Measurements from ENCODE around the gene TRAIP. TPM values are rescaled to one million over a fixed set of nuclear protein-coding genes. Genes with fewer than 3 reads are reported as not detected.

TRAIP gene, protein sequence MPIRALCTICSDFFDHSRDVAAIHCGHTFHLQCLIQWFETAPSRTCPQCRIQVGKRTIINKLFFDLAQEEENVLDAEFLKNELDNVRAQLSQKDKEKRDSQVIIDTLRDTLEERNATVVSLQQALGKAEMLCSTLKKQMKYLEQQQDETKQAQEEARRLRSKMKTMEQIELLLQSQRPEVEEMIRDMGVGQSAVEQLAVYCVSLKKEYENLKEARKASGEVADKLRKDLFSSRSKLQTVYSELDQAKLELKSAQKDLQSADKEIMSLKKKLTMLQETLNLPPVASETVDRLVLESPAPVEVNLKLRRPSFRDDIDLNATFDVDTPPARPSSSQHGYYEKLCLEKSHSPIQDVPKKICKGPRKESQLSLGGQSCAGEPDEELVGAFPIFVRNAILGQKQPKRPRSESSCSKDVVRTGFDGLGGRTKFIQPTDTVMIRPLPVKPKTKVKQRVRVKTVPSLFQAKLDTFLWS
- 1.1 and 7.3 TPM in 2 replicates for total RNA-seq

GRCh38 chr3:49856181-49857005 lies at the start of gene TRAIP:
TRAIP (minus strand) TSS chr3:49856564; CDS start chr3:49856453, 111 bp downstream.

DNA sequence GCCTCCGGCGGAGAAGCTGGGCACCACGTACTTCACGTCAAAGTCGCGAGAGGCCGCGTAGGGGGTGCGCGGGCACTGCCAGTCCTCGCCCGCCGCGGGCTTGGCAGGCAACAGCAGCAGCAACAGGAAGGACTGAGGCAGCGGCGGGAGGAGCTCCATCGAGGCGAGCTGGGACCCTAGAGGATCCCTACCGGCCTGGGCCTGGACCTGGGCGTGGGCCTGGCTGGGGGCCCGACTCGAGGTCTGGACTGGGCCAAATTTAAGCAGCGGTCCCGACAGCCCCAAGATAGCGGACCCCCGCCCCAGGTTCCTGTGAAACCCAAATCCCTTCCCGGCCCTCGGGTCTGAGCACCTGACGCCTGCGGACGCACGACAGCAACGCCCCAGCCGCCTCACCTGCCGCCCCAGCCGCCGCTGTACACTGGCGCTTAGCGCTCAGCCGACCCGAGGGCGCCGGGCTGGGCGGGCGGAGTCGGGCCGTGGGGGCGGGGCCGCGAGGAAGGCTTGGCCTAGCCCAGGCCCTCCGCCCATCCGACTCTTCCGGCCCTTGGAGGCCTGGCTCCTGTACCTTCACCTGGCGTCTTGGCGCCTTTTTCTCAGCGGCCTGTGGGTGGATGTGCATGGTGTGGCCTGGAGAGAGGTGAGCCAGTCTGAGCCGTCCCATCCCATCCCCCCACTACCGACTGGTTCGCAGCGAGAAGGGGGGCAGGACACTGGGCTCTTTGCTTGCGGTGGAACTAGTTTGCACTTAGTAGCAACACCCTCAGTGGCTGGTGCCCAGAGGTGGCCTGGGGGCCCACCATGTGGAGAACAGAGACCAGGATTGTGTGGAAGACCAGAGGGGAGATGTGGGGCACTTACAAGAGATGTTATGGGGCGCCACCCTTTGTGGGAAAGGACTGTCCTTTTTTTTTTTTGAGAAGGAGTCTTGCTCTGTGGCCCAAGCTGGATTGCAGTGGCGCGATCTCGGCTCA lies 47.4 kb upstream of the TRAIP start, which contains the start of gene MST1R:
TSS of gene MST1R (minus strand) at position 423 of the 974 bp plus-strand sequence. CDS start at position 159, 264 bp downstream.

GRCh38 chr3:49869525-49870126 lies 13.3 kb upstream of the TRAIP start, which contains the start of gene CAMKV:
CAMKV (minus strand) TSS chr3:49869906; CDS start chr3:49862388, 7,518 bp downstream.

DNA sequence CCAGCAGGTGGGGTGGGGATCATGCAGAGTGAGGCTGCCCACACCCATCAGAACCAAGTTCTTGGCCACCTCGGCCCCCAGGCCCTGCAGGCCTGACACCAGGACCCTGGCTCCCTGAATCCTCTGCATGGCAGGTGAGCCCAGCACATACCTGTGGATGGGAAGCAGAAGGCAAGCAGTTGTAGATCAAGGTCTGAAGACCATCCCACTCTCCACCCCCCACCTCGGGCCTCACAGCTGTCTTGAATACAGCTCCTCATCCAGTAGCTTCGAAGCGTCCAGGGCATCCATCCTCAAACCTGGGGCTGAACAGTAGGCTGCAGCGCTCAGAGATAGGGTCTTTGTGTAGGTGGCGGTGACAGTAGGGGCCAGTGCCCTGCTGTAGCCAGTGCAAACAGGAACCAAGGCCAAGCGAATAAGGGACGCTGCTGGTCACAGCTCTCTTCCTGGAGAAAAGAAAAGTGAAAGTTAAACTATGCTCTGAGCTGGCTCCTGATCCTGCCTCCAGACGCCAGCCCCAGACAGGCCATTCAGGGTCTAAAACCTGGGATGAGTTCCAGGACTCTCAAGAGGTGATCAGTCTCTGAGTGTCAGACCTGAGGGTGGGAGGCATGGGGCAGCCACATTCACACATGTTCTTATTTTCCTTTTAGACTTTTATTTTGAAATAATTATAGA lies 42.7 kb downstream of the TRAIP start, which contains the start of gene UBA7:
TSS of gene UBA7 (minus strand) at position 457 of the 678 bp plus-strand sequence. CDS start at position 291, 166 bp downstream.

GRCh38 chr3:49802719-49803464 lies 53.5 kb downstream of the TRAIP start, which contains the start of gene INKA1:
INKA1 (plus strand) TSS chr3:49803261; CDS start chr3:49803393, 132 bp downstream.

DNA sequence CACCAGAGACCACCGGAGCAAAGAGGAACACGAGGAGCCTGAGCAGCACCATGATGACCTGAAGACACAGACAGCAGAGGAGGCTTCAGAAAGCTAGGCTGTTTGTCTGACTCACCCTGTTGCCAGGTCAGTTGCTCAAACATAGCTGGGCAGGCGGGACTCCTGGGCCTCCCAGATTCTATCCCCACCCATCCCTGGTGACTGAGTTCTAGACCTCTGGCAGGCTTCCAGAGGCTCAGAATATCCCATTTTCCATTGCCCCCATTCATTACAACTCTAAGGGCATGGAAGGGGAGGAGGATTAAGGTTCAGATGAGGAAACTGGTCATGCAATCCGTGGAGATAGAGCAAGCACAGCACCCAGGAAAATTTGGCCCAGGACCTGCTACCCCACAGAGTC lies 56.6 kb downstream of the TRAIP start, which contains the start of gene CDHR4:
TSS of gene CDHR4 (minus strand) at position 113 of the 400 bp plus-strand sequence. CDS start at position 52, 61 bp downstream.

DNA sequence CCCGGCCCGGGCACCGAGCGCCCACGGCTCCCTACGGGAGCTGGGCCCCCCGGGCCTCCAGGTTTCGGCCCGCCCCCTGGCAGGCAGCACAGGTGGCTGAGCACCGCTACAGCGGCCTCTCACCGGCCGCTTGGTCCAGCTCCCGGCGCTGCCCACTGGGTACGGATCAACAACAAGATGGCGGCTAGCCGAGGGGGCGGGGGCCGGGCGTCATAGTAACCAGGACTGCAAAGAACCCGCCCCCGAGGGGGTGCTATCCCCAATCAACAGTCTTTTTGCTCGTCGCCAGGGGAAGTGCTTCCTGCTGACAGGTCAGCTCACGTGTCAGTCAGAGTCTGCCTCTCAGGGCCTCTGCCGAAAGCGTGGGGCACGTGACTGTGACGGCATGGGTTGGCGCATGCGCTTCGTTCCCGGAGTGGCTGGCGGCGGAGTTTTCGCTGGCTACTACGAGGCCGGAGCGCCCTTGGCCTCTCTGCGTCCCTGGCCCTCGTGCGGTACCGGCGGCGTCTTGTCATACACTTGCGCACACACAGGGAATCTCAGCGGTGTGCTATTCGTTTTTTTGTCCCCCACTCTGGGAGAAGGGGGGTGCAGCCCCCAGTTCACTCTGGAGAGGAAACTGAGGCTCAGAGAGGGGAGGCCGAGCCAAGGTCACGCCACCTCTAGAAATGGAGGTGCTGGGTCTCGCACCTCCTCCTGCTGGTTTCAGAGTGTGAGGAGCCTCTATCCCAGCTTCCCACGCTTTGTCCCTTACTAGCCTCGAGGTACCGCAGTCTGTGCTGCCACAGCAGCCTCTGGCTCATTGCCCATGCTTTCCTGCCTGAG lies 69.8 kb downstream of the TRAIP start, which contains the start of gene IP6K1:
TSS of gene IP6K1 (minus strand) at position 186 of the 825 bp plus-strand sequence. CDS start 38,502 bp downstream, outside the sequence.

Other genes starting within 250 kb of the TRAIP start
- 51.9 and 66.4 TPM in 2 replicates for gene APEH, start 182.2 kb downstream of the TRAIP start, total RNA-seq
- 1.4 and 3.1 TPM in 2 replicates for gene MST1, start 167.1 kb downstream of the TRAIP start, total RNA-seq
- 14.2 and 18.6 TPM in 2 replicates for gene RNF123, start 167.0 kb downstream of the TRAIP start, total RNA-seq
- gene AMIGO3, start 136.9 kb downstream of the TRAIP start, total RNA-seq = 0.31 and 0.54 TPM in 2 replicates
- gene GMPPB, start 132.6 kb downstream of the TRAIP start, total RNA-seq = 18.3 and 23.6 TPM in 2 replicates
- gene IP6K1, start 70.0 kb downstream of the TRAIP start, total RNA-seq = 41.2 and 42.1 TPM in 2 replicates
- not detected in 2 replicates for gene CDHR4, start 56.7 kb downstream of the TRAIP start, total RNA-seq
- gene INKA1, start 53.3 kb downstream of the TRAIP start, total RNA-seq = 1.6 and 4.9 TPM in 2 replicates
- 30.3 and 31.1 TPM in 2 replicates for gene UBA7, start 42.6 kb downstream of the TRAIP start, total RNA-seq
- gene CAMKV, start 13.3 kb upstream of the TRAIP start, total RNA-seq = not detected in 2 replicates
- gene MST1R, start 47.3 kb upstream of the TRAIP start, total RNA-seq = 0.34 TPM in 1 of 2 replicates, not detected in the other
- 8.3 and 11.9 TPM in 2 replicates for gene MON1A, start 73.2 kb upstream of the TRAIP start, total RNA-seq
- 23.6 and 23.7 TPM in 2 replicates for gene RBM6, start 83.6 kb upstream of the TRAIP start, total RNA-seq
- 60.0 and 66.3 TPM in 2 replicates for gene RBM5, start 232.4 kb upstream of the TRAIP start, total RNA-seq

Data from cardiac ventricle fibroblast (primary cell).